ENCODE measurements around the gene VAV2.

- TF ChIP-seq POLR2AphosphoS5 (IDR thresholded peaks at IDR 0.05) (no peak), CTCF (IDR thresholded peaks at IDR 0.05) (no peak)
These were observed 107.0 kb downstream of the VAV2 start for GRCh38 chr9:133884907-133885744.

Measured in esophagus muscularis mucosa (tissue), 3 donors.